HT1080 (cell line): ENCODE data around the gene HMGCR. TPM values are rescaled to one million over a fixed set of nuclear protein-coding genes. Genes with fewer than 3 reads are reported as not detected.

Source experiments
- DNase-seq: peaks from one replicate; pipeline ENCODE4 v3.0.0-alpha.2; 2015; ENCODE audit warnings: low read depth
- total RNA-seq: library from RNA; depleted of rRNA; stranded (reverse); fragments of >200 nt; shearing (Covaris generic); gene quantifications from 2 replicates; pipeline ENCODE4 v1.2.3, GENCODE V29; 2014; rRNA removed

HMGCR gene
- total RNA-seq, 1 experiment from 2014 or later: 98.1 TPM

GRCh38 chr5:75380099-75380498 is 43.1 kb downstream of the HMGCR start:
- no peak for DNase-seq

GRCh38 chr5:75381456-75381855 is 44.4 kb downstream of the HMGCR start:
- DNase-seq: no peak

- DNase-seq: no peak
Observed at GRCh38 chr5:75384218-75384617, 47.2 kb downstream of the HMGCR start.

- DNase-seq: no peak
Observed at GRCh38 chr5:75387806-75388205, 50.8 kb downstream of the HMGCR start.

GRCh38 chr5:75389430-75389829 is 52.4 kb downstream of the HMGCR start:
- no peak for DNase-seq

GRCh38 chr5:75395277-75395676 is 58.3 kb downstream of the HMGCR start:
- no peak for DNase-seq

- peak; percentile 60 for DNase-seq
Observed at GRCh38 chr5:75405296-75405695, 68.3 kb downstream of the HMGCR start.

Other genes with a start within 250 kb of the HMGCR start
- gene ANKRD31, start 100.3 kb upstream of the HMGCR start, total RNA-seq: 0.08 and 0.13 TPM in 2 replicates
- gene CERT1, start 174.4 kb downstream of the HMGCR start, total RNA-seq: 6.2 and 8.3 TPM in 2 replicates
- gene POLK, start 174.7 kb downstream of the HMGCR start, total RNA-seq: 14.7 and 15.8 TPM in 2 replicates